Activated CD4-positive, alpha-beta T cell treated with anti-CD3 and anti-CD28 coated beads for 36 hours (primary cell): Measurements from ENCODE around the gene PTBP2. TPM values are rescaled to one million over a fixed set of nuclear protein-coding genes. Genes with fewer than 3 reads are reported as not detected.
A peak's percentile ranks its signal among the peaks of the same experiment; 100 is the strongest.

Source experiments
- ATAC-seq: fragments of 200-7000 bp; cut with Tn5 transposase; one replicate; pipeline ENCODE4 v1.10.0; 2021; ENCODE audit warnings: mild to moderate bottlenecking, moderate library complexity
- CTCF ChIA-PET: fragments of 350-600 bp; sonication (Branson Sonifier 250); formaldehyde crosslinking; loops from one replicate; lab custom pipeline; 2021; ENCODE audit warnings: antibody characterized with exemption; lab: Charles Lee
- POLR2A ChIA-PET: fragments of 350-600 bp; sonication (Branson Sonifier 250); formaldehyde crosslinking; loops from one replicate; lab custom pipeline; 2021; ENCODE audit warnings: antibody characterized with exemption, inconsistent platforms; lab: Charles Lee
- DNase-seq: peaks from one replicate; pipeline ENCODE4 v3.0.0-alpha.2; 2020
- H3K27ac Mint-ChIP-seq: one replicate; pipeline ENCODE4 v1.8.0; 2021; ENCODE audit warnings: mixed read lengths
- H3K27me3 Mint-ChIP-seq: one replicate; pipeline ENCODE4 v1.8.0; 2021; ENCODE audit warnings: mixed read lengths
- H3K36me3 Mint-ChIP-seq: one replicate; pipeline ENCODE4 v1.8.0; 2021; ENCODE audit warnings: low read depth, mixed read lengths
- H3K4me1 Mint-ChIP-seq: one replicate; pipeline ENCODE4 v1.8.0; 2021; ENCODE audit warnings: mixed read lengths
- H3K4me3 Mint-ChIP-seq: one replicate; pipeline ENCODE4 v1.8.0; 2021; ENCODE audit warnings: mild to moderate bottlenecking, moderate library complexity, mixed read lengths
- H3K9me3 Mint-ChIP-seq: one replicate; pipeline ENCODE4 v1.8.0; 2021; ENCODE audit warnings: low read depth, mixed read lengths
- intact Hi-C, 2 experiments: fragments of 100-400 bp; cut with DNase I in 1 of 2; cut with micrococcal nuclease in 1 of 2; formaldehyde crosslinking; loops; one replicate each; pipeline versions ENCODE4 v1.14.2 to v1.15.1; 2022 to 2024; cut with DNase I, micrococcal nuclease
- total RNA-seq, 2 experiments: library from RNA; stranded (reverse); gene quantifications; one replicate each; pipeline ENCODE4 v1.2.3, GENCODE V29; 2021

Gene PTBP2
- total RNA-seq, result 10 to 100 TPM; 13.5 to 14.8 TPM

GRCh38 chr1:96721416-96722160 lies at the start of gene PTBP2:
TSS of gene PTBP2 (plus strand) at chr1:96721784. CDS start at chr1:96721865, 81 bp downstream.
- ChIA-PET CTCF (no interaction called here), POLR2A (interaction anchor here (0.9 to 1.1 kb wide), 2 partner anchors 11 to 1199 kb away, joined by 4 to 5 read pairs; partner anchors contain the start of gene DPYD)
- Mint-ChIP-seq H3K36me3 (peaks cover 24% of the 10 kb centered on the region), H3K4me1 (peaks cover 22% of the 10 kb centered on the region), H3K9me3 (no peaks in the 10 kb centered on the region), H3K27me3 (no peaks in the 10 kb centered on the region), H3K27ac (peak within 1 kb of the TSS; percentile 81), H3K4me3 (peak within 1 kb of the TSS; percentile 95)
- ATAC-seq, result peak; percentile 95
- intact Hi-C loops, result loop anchor here in 1 of 2 experiments (1.0 to 10.0 kb wide), 3 partner anchors 1203 to 1487 kb away; partner anchors contain the start of genes DPYD and RWDD3
- peak; percentile 90 for DNase-seq

- DNase-seq (no peak), ATAC-seq (no peak)
- H3K36me3 Mint-ChIP-seq, result no peaks in the 10 kb centered on the region
- peaks cover 12% of the 10 kb centered on the region for H3K9me3 Mint-ChIP-seq
- no peak overlapping the region for H3K27ac Mint-ChIP-seq
- POLR2A ChIA-PET, result no interaction called here
- CTCF ChIA-PET, result no interaction called here
- no peak overlapping the region for H3K4me3 Mint-ChIP-seq
- intact Hi-C loops, result no loop called here
- no peaks in the 10 kb centered on the region for H3K4me1 Mint-ChIP-seq
- H3K27me3 Mint-ChIP-seq, result peaks cover 6% of the 10 kb centered on the region
These were observed 46.7 kb upstream of the PTBP2 start for GRCh38 chr1:96674915-96675314.

GRCh38 chr1:96682056-96682455 lies 39.5 kb upstream of the PTBP2 start:
- Mint-ChIP-seq H3K4me3 (no peak overlapping the region), H3K27ac (no peak overlapping the region), H3K9me3 (no peaks in the 10 kb centered on the region), H3K27me3 (peaks cover 7% of the 10 kb centered on the region), H3K36me3 (no peaks in the 10 kb centered on the region), H3K4me1 (no peaks in the 10 kb centered on the region)
- DNase-seq, result no peak
- no peak for ATAC-seq
- POLR2A ChIA-PET, result no interaction called here
- CTCF ChIA-PET, result interaction anchor here (0.6 kb wide), 1 partner anchor 1106 kb away, joined by 3 read pairs; no protein-coding TSS in a partner anchor
- intact Hi-C loops, result no loop called here

- no peaks in the 10 kb centered on the region for H3K36me3 Mint-ChIP-seq
These were observed 37.7 kb upstream of the PTBP2 start for GRCh38 chr1:96683931-96684330.

GRCh38 chr1:96684744-96685143 lies 36.8 kb upstream of the PTBP2 start:
- Mint-ChIP-seq H3K27ac (no peak overlapping the region), H3K27me3 (peaks cover 7% of the 10 kb centered on the region), H3K9me3 (no peaks in the 10 kb centered on the region), H3K36me3 (no peaks in the 10 kb centered on the region), H3K4me1 (no peaks in the 10 kb centered on the region), H3K4me3 (no peak overlapping the region)
- intact Hi-C loops, result no loop called here
- ChIA-PET POLR2A (no interaction called here), CTCF (no interaction called here)
- ATAC-seq (no peak), DNase-seq (no peak)

More at GRCh38 chr1:96683931-96684330, 37.7 kb upstream of the PTBP2 start:
- DNase-seq, result no peak
- intact Hi-C loops, result no loop called here
- ATAC-seq, result no peak
- H3K4me1 Mint-ChIP-seq, result no peaks in the 10 kb centered on the region
- no peak overlapping the region for H3K4me3 Mint-ChIP-seq
- H3K27me3 Mint-ChIP-seq, result peaks cover 7% of the 10 kb centered on the region
- H3K27ac Mint-ChIP-seq, result no peak overlapping the region
- no peaks in the 10 kb centered on the region for H3K9me3 Mint-ChIP-seq
- ChIA-PET POLR2A (no interaction called here), CTCF (no interaction called here)

- POLR2A ChIA-PET, result no interaction called here
- CTCF ChIA-PET, result no interaction called here
- H3K4me3 Mint-ChIP-seq, result no peak overlapping the region
- no peaks in the 10 kb centered on the region for H3K27me3 Mint-ChIP-seq
- H3K9me3 Mint-ChIP-seq, result no peaks in the 10 kb centered on the region
- no peaks in the 10 kb centered on the region for H3K4me1 Mint-ChIP-seq
- no peak for ATAC-seq
- DNase-seq, result no peak
- H3K36me3 Mint-ChIP-seq, result no peaks in the 10 kb centered on the region
- no peak overlapping the region for H3K27ac Mint-ChIP-seq
- intact Hi-C loops, result no loop called here
These were observed 32.8 kb upstream of the PTBP2 start for GRCh38 chr1:96688767-96689166.

GRCh38 chr1:96695954-96696353 lies 25.6 kb upstream of the PTBP2 start:
- CTCF ChIA-PET, result interaction anchor here (0.5 to 0.6 kb wide), 2 partner anchors 104 to 733 kb away, joined by 3 read pairs; no protein-coding TSS in a partner anchor
- intact Hi-C loops, result no loop called here
- H3K27me3 Mint-ChIP-seq, result peaks cover 4% of the 10 kb centered on the region
- H3K27ac Mint-ChIP-seq, result no peak overlapping the region
- no peak overlapping the region for H3K4me3 Mint-ChIP-seq
- no peaks in the 10 kb centered on the region for H3K36me3 Mint-ChIP-seq
- DNase-seq (no peak), ATAC-seq (no peak)
- POLR2A ChIA-PET, result no interaction called here
- H3K9me3 Mint-ChIP-seq, result peaks cover 4% of the 10 kb centered on the region
- H3K4me1 Mint-ChIP-seq, result no peaks in the 10 kb centered on the region

- ATAC-seq, result no peak
- Mint-ChIP-seq H3K27ac (no peak overlapping the region), H3K4me3 (no peak overlapping the region), H3K36me3 (no peaks in the 10 kb centered on the region), H3K9me3 (peaks cover 4% of the 10 kb centered on the region), H3K4me1 (no peaks in the 10 kb centered on the region), H3K27me3 (peaks cover 8% of the 10 kb centered on the region)
- DNase-seq, result no peak
- intact Hi-C loops, result no loop called here
- ChIA-PET CTCF (no interaction called here), POLR2A (no interaction called here)
These were observed 23.1 kb upstream of the PTBP2 start for GRCh38 chr1:96698342-96698983.

- H3K27me3 Mint-ChIP-seq, result peaks cover 8% of the 10 kb centered on the region
- POLR2A ChIA-PET, result no interaction called here
These were observed 18.4 kb upstream of the PTBP2 start for GRCh38 chr1:96703186-96703585.

GRCh38 chr1:96707023-96707422 lies 14.6 kb upstream of the PTBP2 start:
- no peaks in the 10 kb centered on the region for H3K36me3 Mint-ChIP-seq
- peaks cover 3% of the 10 kb centered on the region for H3K27me3 Mint-ChIP-seq
- H3K4me1 Mint-ChIP-seq, result no peaks in the 10 kb centered on the region
- intact Hi-C loops, result no loop called here
- POLR2A ChIA-PET, result interaction anchor here (0.5 kb wide), 1 partner anchor 8 kb away, joined by 3 read pairs; no protein-coding TSS in a partner anchor
- DNase-seq (no peak), ATAC-seq (no peak)
- CTCF ChIA-PET, result no interaction called here
- no peaks in the 10 kb centered on the region for H3K9me3 Mint-ChIP-seq
- H3K27ac Mint-ChIP-seq, result no peak overlapping the region
- no peak overlapping the region for H3K4me3 Mint-ChIP-seq

More at GRCh38 chr1:96703186-96703585, 18.4 kb upstream of the PTBP2 start:
- CTCF ChIA-PET, result no interaction called here
- no peak overlapping the region for H3K27ac Mint-ChIP-seq
- DNase-seq, result no peak
- no peak overlapping the region for H3K4me3 Mint-ChIP-seq
- peaks cover 4% of the 10 kb centered on the region for H3K9me3 Mint-ChIP-seq
- no peaks in the 10 kb centered on the region for H3K4me1 Mint-ChIP-seq
- H3K36me3 Mint-ChIP-seq, result no peaks in the 10 kb centered on the region
- peak; percentile 33 for ATAC-seq
- intact Hi-C loops, result no loop called here

- CTCF ChIA-PET, result no interaction called here
- H3K27me3 Mint-ChIP-seq, result peaks cover 1% of the 10 kb centered on the region
- H3K36me3 Mint-ChIP-seq, result no peaks in the 10 kb centered on the region
- intact Hi-C loops, result no loop called here
- no peak for DNase-seq
- POLR2A ChIA-PET, result no interaction called here
- no peak for ATAC-seq
- no peak overlapping the region for H3K27ac Mint-ChIP-seq
- H3K9me3 Mint-ChIP-seq, result no peaks in the 10 kb centered on the region
- no peak overlapping the region for H3K4me3 Mint-ChIP-seq
- no peaks in the 10 kb centered on the region for H3K4me1 Mint-ChIP-seq
These were observed 13.1 kb upstream of the PTBP2 start for GRCh38 chr1:96708482-96708881.
